Activated CD4-positive, alpha-beta T cell treated with anti-CD3 and anti-CD28 coated beads for 48 hours (primary cell): ENCODE measurements around the gene TRRAP.

ENCODE experiments used
- DNase-seq: peaks from one replicate; pipeline ENCODE4 v3.0.0-alpha.2; 2020

Gene TRRAP

GRCh38 chr7:98993024-98993897 is 114.9 kb downstream of the TRRAP start:
- DNase-seq = no peak

- DNase-seq = no peak
Observed at GRCh38 chr7:98994046-98994944, 116.0 kb downstream of the TRRAP start.

GRCh38 chr7:98995111-98995510 is 116.8 kb downstream of the TRRAP start:
- DNase-seq = no peak

- no peak for DNase-seq
Observed at GRCh38 chr7:98995523-98996149, 117.3 kb downstream of the TRRAP start.

- no peak for DNase-seq
Observed at GRCh38 chr7:98996150-98996552, 117.8 kb downstream of the TRRAP start.

- no peak for DNase-seq
Observed at GRCh38 chr7:98997846-98998245, 119.5 kb downstream of the TRRAP start.

- DNase-seq = no peak
Observed at GRCh38 chr7:98998821-98999725, 120.7 kb downstream of the TRRAP start.

- DNase-seq = no peak
Observed at GRCh38 chr7:99000196-99000903, 122.0 kb downstream of the TRRAP start.

- DNase-seq = no peak
Observed at GRCh38 chr7:99000904-99001465, 122.7 kb downstream of the TRRAP start.

- no peak for DNase-seq
Observed at GRCh38 chr7:99001482-99002147, 123.3 kb downstream of the TRRAP start.

- DNase-seq = no peak
Observed at GRCh38 chr7:99002148-99002826, 124.0 kb downstream of the TRRAP start.

- DNase-seq = no peak
Observed at GRCh38 chr7:99002827-99003212, 124.5 kb downstream of the TRRAP start.

- DNase-seq = no peak
Observed at GRCh38 chr7:99003419-99003818, 125.1 kb downstream of the TRRAP start.

- no peak for DNase-seq
Observed at GRCh38 chr7:99004216-99004615, 125.9 kb downstream of the TRRAP start.

GRCh38 chr7:99004781-99005500 is 126.6 kb downstream of the TRRAP start:
- no peak for DNase-seq

- DNase-seq = no peak
Observed at GRCh38 chr7:99005776-99006175, 127.4 kb downstream of the TRRAP start.

GRCh38 chr7:99006739-99007424 is 128.6 kb downstream of the TRRAP start:
- no peak for DNase-seq

- no peak for DNase-seq
Observed at GRCh38 chr7:99008181-99008631, 129.9 kb downstream of the TRRAP start.
